HG02763 (cell line): ENCODE results near the gene ZNF621.

ENCODE experiments used
- ATAC-seq: cut with Tn5 transposase; IDR thresholded peaks from one replicate; pipeline ENCODE4 v1.9.1; 2021; ENCODE audit warnings: mild to moderate bottlenecking, moderate library complexity; ENCODE audit not compliant: unreplicated experiment

ZNF621 gene

GRCh38 chr3:40524568-40525285 is at the start of gene ZNF621:
Gene ZNF621 (plus strand): TSS chr3:40524960. CDS start chr3:40525841, 881 bp downstream.
- peak; percentile 98 for ATAC-seq

GRCh38 chr3:40476478-40477470 is 48.0 kb upstream of the ZNF621 start, which contains the start of gene ZNF619:
Gene ZNF619 (plus strand): TSS chr3:40477122. CDS start chr3:40477980, 858 bp downstream.
- peak; percentile 80 for ATAC-seq

GRCh38 chr3:40477666-40478065 is 47.1 kb upstream of the ZNF621 start:
- no peak for ATAC-seq

- no peak for ATAC-seq
These were observed 37.6 kb upstream of the ZNF621 start for GRCh38 chr3:40487172-40487571.

GRCh38 chr3:40490916-40491315 is 33.8 kb upstream of the ZNF621 start:
- no peak for ATAC-seq

GRCh38 chr3:40494698-40495097 is 30.1 kb upstream of the ZNF621 start:
- ATAC-seq, result no peak

GRCh38 chr3:40497288-40497687 is 27.5 kb upstream of the ZNF621 start:
- ATAC-seq, result no peak

GRCh38 chr3:40499952-40500351 is 24.8 kb upstream of the ZNF621 start:
- no peak for ATAC-seq

- no peak for ATAC-seq
These were observed 22.7 kb upstream of the ZNF621 start for GRCh38 chr3:40502034-40502433.

- no peak for ATAC-seq
These were observed 19.9 kb upstream of the ZNF621 start for GRCh38 chr3:40504636-40505430.

GRCh38 chr3:40505599-40506462 is 18.9 kb upstream of the ZNF621 start, which contains the start of gene ZNF620:
Gene ZNF620 (plus strand): TSS chr3:40506039. CDS start chr3:40506353, 314 bp downstream.
- peak; percentile 59 for ATAC-seq

GRCh38 chr3:40511031-40511718 is 13.6 kb upstream of the ZNF621 start:
- no peak for ATAC-seq

- no peak for ATAC-seq
These were observed 8.6 kb upstream of the ZNF621 start for GRCh38 chr3:40516201-40516600.

- no peak for ATAC-seq
These were observed 6.7 kb upstream of the ZNF621 start for GRCh38 chr3:40518067-40518466.

GRCh38 chr3:40518848-40519247 is 5.9 kb upstream of the ZNF621 start:
- no peak for ATAC-seq

GRCh38 chr3:40521254-40521653 is 3.5 kb upstream of the ZNF621 start:
- no peak for ATAC-seq

- no peak for ATAC-seq
These were observed 979 bp upstream of the ZNF621 start for GRCh38 chr3:40523781-40524180.

- peak; percentile 5 for ATAC-seq
These were observed 565 bp upstream of the ZNF621 start for GRCh38 chr3:40524222-40524567.

- no peak for ATAC-seq
These were observed 3.7 kb downstream of the ZNF621 start for GRCh38 chr3:40528426-40528825.
